ENCODE measurements around the gene SPPL2B. TPM values are rescaled to one million over a fixed set of nuclear protein-coding genes. Genes with fewer than 3 reads are reported as not detected.

SPPL2B gene
- total RNA-seq, 4 donors from 2014 or later, result 14.3 to 58.5 (median 31.5) TPM

GRCh38 chr19:2329149-2329478 is 630 bp downstream of the SPPL2B start:
- Histone ChIP-seq H3K4me1 (peaks cover 0 to 24% of the 10 kb centered on the region in 2 donors), H3K9me3 (no peaks in the 10 kb centered on the region), H3K27me3 (no peaks in the 10 kb centered on the region), H3K4me3 (peak overlapping the region; percentile 75 to 78), H3K27ac (peak overlapping the region; percentile 62 to 75), H3K36me3 (no peaks in the 10 kb centered on the region)
- TF ChIP-seq POLR2A (IDR thresholded peaks at IDR 0.05) (no peak), CTCF (IDR thresholded peaks at IDR 0.05) (no peak)
- DNase-seq, result no peak
- intact Hi-C loops (cut with DNase I; ENCODE audit: low total_unique reads), result no loop called here

GRCh38 chr19:2329501-2329916 is 1.0 kb downstream of the SPPL2B start:
- Histone ChIP-seq H3K27me3 (no peaks in the 10 kb centered on the region), H3K36me3 (no peaks in the 10 kb centered on the region), H3K27ac (no peak overlapping the region), H3K9me3 (no peaks in the 10 kb centered on the region), H3K4me3 (peak overlapping the region; percentile 75 to 78), H3K4me1 (peaks cover 0 to 24% of the 10 kb centered on the region in 2 donors)
- no peak for TF ChIP-seq CTCF (IDR thresholded peaks at IDR 0.05)
- no peak for TF ChIP-seq POLR2A (IDR thresholded peaks at IDR 0.05)
- intact Hi-C loops (cut with DNase I; ENCODE audit: low total_unique reads), result no loop called here
- no peak for DNase-seq

GRCh38 chr19:2330255-2330631 is 1.8 kb downstream of the SPPL2B start:
- no peaks in the 10 kb centered on the region for H3K27me3 ChIP-seq
- H3K36me3 ChIP-seq, result no peaks in the 10 kb centered on the region
- H3K9me3 ChIP-seq, result no peaks in the 10 kb centered on the region
- intact Hi-C loops (cut with DNase I; ENCODE audit: low total_unique reads), result no loop called here
- H3K4me1 ChIP-seq, result peaks cover 0 to 24% of the 10 kb centered on the region in 2 donors
- no peak for DNase-seq
- H3K27ac ChIP-seq, result no peak overlapping the region
- no peak for TF ChIP-seq CTCF (IDR thresholded peaks at IDR 0.05)
- no peak overlapping the region for H3K4me3 ChIP-seq

GRCh38 chr19:2330632-2331284 is 2.3 kb downstream of the SPPL2B start:
- H3K36me3 ChIP-seq, result no peaks in the 10 kb centered on the region
- no peaks in the 10 kb centered on the region for H3K9me3 ChIP-seq
- H3K4me1 ChIP-seq, result peaks cover 0 to 24% of the 10 kb centered on the region in 2 donors
- H3K4me3 ChIP-seq, result no peak overlapping the region
- no peak for TF ChIP-seq CTCF (IDR thresholded peaks at IDR 0.05)
- no peak for TF ChIP-seq POLR2A (IDR thresholded peaks at IDR 0.05)
- intact Hi-C loops (cut with DNase I; ENCODE audit: low total_unique reads), result no loop called here
- H3K27me3 ChIP-seq, result no peaks in the 10 kb centered on the region
- no peak for DNase-seq
- no peak overlapping the region for H3K27ac ChIP-seq

GRCh38 chr19:2331601-2332246 is 3.2 kb downstream of the SPPL2B start:
- H3K4me1 ChIP-seq, result peaks cover 0 to 24% of the 10 kb centered on the region in 2 donors
- TF ChIP-seq CTCF (IDR thresholded peaks at IDR 0.05), result no peak
- TF ChIP-seq POLR2A (IDR thresholded peaks at IDR 0.05), result no peak
- H3K4me3 ChIP-seq, result no peak overlapping the region
- H3K27me3 ChIP-seq, result no peaks in the 10 kb centered on the region
- H3K9me3 ChIP-seq, result no peaks in the 10 kb centered on the region
- intact Hi-C loops (cut with DNase I; ENCODE audit: low total_unique reads), result no loop called here
- H3K36me3 ChIP-seq, result no peaks in the 10 kb centered on the region
- DNase-seq, result no peak
- no peak overlapping the region for H3K27ac ChIP-seq

Data from uterus (tissue), 4 donors.